PFSK-1 (cell line): ENCODE data around the gene CNTNAP5.

Source experiments
- FOXP2 ChIP-seq: optimal IDR thresholded peaks from 2 replicates; pipeline ENCODE3; 2011; ENCODE audit warnings: borderline replicate concordance, control low read depth, inconsistent platforms; ENCODE audit not compliant: insufficient read depth; ENCODE audit errors: extremely low read length, extremely low read depth
- POLR2AphosphoS5 ChIP-seq: IDR thresholded peaks from 2 replicates; pipeline ENCODE4 v1.6.1; 2012; ENCODE audit warnings: low read depth, mild to moderate bottlenecking, control low read depth, low read length, moderate library complexity
- REST ChIP-seq, 2 experiments: IDR thresholded peaks; 2 replicates each; pipeline versions ENCODE4 v1.6.1 to v1.8.0; 2011 to 2012; ENCODE audit warnings: low read depth in 2 of 2, low read length in 2 of 2, control low read depth in 1 of 2, inconsistent platforms in 1 of 2, mild to moderate bottlenecking in 1 of 2, moderate library complexity in 1 of 2; ENCODE audit not compliant: insufficient read depth in 1 of 2
- SIN3A ChIP-seq: IDR thresholded peaks from 2 replicates; pipeline ENCODE4 v1.6.1; 2012; ENCODE audit warnings: mild to moderate bottlenecking, low read length, moderate library complexity, borderline replicate concordance; ENCODE audit not compliant: insufficient read depth
- TAF1 ChIP-seq: IDR thresholded peaks from 2 replicates; pipeline ENCODE4 v1.6.1; 2012; ENCODE audit warnings: low read length, control low read depth, borderline replicate concordance; ENCODE audit not compliant: insufficient read depth

The CNTNAP5 gene

DNA sequence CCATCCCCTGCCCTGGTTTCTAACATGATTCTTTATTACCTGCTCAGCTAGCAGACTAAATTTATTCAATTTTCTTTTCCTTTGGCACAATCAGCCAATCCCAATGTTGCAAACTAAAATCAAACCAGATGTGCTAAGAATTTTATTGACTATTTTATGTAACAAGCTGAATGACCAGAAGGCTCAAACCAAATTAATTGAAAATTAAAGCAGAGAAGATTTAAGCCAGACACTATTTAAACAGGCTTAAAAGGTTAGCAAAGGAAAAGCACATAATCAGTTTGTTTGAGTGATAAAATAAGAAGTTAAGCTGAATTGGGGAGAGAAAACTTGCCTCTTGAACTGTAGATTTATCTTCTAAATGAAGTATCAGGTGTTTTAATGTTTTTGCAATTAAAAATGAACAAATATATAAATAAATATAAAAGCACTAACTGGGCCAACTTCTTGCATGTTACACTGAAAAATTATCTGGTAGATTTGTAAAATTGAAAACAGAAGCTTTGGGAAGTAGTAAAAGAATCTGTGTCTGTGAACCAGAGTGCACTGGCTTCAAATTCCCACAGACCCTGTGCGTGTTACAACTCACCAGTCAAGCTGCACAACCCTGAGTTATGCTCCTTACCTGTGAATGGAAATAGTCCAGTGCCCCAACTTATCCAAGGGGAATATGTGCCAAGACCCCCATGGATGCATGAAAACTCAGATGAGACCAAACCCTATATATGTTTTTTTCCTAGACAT, 283.4 kb downstream of the CNTNAP5 start:
- TF ChIP-seq FOXP2 = no peak
- TF ChIP-seq TAF1 = no peak
- no peak for TF ChIP-seq SIN3A
- no peak for TF ChIP-seq REST (IDR thresholded peaks at IDR 0.05; ENCODE audit: insufficient read depth in 1 of 2, low read depth in 2 of 2, low read length in 2 of 2)
- TF ChIP-seq POLR2AphosphoS5 = no peak

DNA sequence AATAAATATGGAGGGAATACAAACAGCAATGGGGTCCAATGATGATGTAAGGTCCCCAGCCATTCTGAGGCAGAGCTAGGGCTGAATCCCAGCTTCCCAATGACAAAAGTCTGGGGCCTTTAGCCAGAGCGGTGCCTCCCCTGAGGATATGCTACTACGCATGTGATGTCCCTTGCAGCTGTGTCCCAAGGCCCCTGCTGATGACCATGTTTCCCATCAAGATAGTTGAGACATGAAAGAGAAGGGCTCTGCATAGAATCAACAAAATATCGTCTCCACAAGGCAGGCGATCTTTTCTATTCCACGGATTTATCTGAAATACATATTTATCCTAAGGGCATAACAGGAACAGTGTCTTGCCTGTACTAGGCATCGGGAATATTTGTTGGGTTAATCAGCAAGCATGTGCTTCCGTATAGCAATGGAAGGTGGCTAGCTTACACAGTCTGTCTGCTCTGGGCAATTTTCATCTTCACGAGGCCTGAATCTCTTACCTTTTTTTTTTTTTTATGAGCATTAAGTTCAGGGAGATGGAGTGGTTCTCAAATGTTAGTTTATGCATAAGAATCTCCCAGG, 284.6 kb downstream of the CNTNAP5 start:
- no peak for TF ChIP-seq FOXP2
- no peak for TF ChIP-seq TAF1
- TF ChIP-seq POLR2AphosphoS5 = no peak
- TF ChIP-seq SIN3A = no peak
- no peak for TF ChIP-seq REST (IDR thresholded peaks at IDR 0.05; ENCODE audit: insufficient read depth in 1 of 2, low read depth in 2 of 2, low read length in 2 of 2)

DNA sequence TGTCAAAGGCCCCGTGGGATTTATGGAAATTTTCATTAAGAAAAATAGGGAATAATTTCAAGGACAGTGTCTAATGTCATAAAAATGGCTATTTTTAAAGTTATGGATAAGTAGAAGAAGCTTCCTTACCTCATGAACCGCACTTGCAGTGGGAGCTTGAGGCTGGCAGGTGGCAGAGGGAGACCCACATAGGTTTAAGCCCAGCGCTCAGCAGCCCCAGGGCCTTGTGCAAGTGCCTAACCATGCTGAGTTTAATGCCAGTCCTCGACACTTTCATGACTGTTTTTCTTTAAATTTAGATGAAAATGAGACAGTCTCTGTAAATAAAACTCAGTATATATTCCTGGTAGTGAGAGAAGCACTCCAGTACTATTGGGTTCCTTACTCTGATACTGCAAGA, 285.6 kb downstream of the CNTNAP5 start:
- TF ChIP-seq FOXP2 (no peak), TAF1 (no peak), SIN3A (no peak), REST (IDR thresholded peaks at IDR 0.05; ENCODE audit: insufficient read depth in 1 of 2, low read depth in 2 of 2, low read length in 2 of 2) (no peak), POLR2AphosphoS5 (no peak)

- TF ChIP-seq SIN3A = no peak
- TF ChIP-seq TAF1 = no peak
- no peak for TF ChIP-seq FOXP2
- no peak for TF ChIP-seq REST (IDR thresholded peaks at IDR 0.05; ENCODE audit: insufficient read depth in 1 of 2, low read depth in 2 of 2, low read length in 2 of 2)
- TF ChIP-seq POLR2AphosphoS5 = no peak
Measured at GRCh38 chr2:124314084-124314483, 289.0 kb downstream of the CNTNAP5 start.
